K562 (cell line): ENCODE data around the gene POT1. TPM values are rescaled to one million over a fixed set of nuclear protein-coding genes. Genes with fewer than 3 reads are reported as not detected.

Experiments used
- ATAC-seq: fragments of 200-7000 bp; cut with Tn5 transposase; 3 replicates; pipeline ENCODE4 v1.9.1; 2020; ENCODE audit warnings: moderate library complexity
- BruUV-seq: library from RNA; stranded (reverse); fragments of 400-500 nt; replicated peaks from 2 replicates; lab custom pipeline; 2021; lab: Mats Ljungman, UMichigan
- CTCF ChIA-PET: fragments of 300-600 bp; formaldehyde crosslinking; extraction: SDS; loops from one replicate; lab custom pipeline; 2021; ENCODE audit warnings: low intra/inter-chr PET ratio; lab: Yijun Ruan, JAX
- POLR2A ChIA-PET: fragments of 300-600, 350-650 bp; sonication (Branson Sonifier 250); formaldehyde crosslinking; extraction: SDS; loops from one replicate; lab custom pipeline; 2021; ENCODE audit warnings: antibody characterized with exemption, inconsistent platforms; lab: Yijun Ruan, JAX
- DNase-seq, 4 experiments: peaks; one replicate each; pipeline versions ENCODE4 v3.0.0 to v3.0.0-alpha.2; 2011 to 2018; ENCODE audit warnings: low spot score in 3 of 4, mixed read lengths in 3 of 4; ENCODE audit errors: extremely low read depth in 1 of 4
- FAIRE-seq: peaks from 2 replicates; lab custom pipeline; 2011; peaks lifted over from hg19 to GRCh38; lab: Jason Lieb, UNC
- H2AFZ ChIP-seq: 2 replicates; pipeline ENCODE4 v1.6.0; 2011; ENCODE audit warnings: low read depth, low read length, control low read depth, inconsistent platforms
- H3K27ac ChIP-seq: fragments of 200-600 bp; 3 replicates; pipeline ENCODE4 v1.8.0; 2011; ENCODE audit warnings: low read depth, mild to moderate bottlenecking, control low read depth, inconsistent platforms, low read length, moderate library complexity, mixed read lengths; ENCODE audit errors: extremely low read depth
- H3K27me3 ChIP-seq, 2 experiments: fragments of 300-600 bp in 1 of 2; 2 replicates in 1 of 2; 3 replicates in 1 of 2; pipeline versions ENCODE4 v1.6.0 to v1.8.0; 2011; ENCODE audit warnings: inconsistent platforms in 2 of 2, low read length in 2 of 2, mild to moderate bottlenecking in 1 of 2, mixed read lengths in 1 of 2, moderate library complexity in 1 of 2; ENCODE audit not compliant: control insufficient read depth in 2 of 2, insufficient read depth in 2 of 2
- H3K36me3 ChIP-seq: fragments of 300-600 bp; 3 replicates; pipeline ENCODE4 v1.8.0; 2011; ENCODE audit warnings: mild to moderate bottlenecking, low read length, inconsistent platforms; ENCODE audit not compliant: control insufficient read depth, insufficient read depth
- H3K4me1 ChIP-seq, 2 experiments: fragments of 200-600 bp in 1 of 2; replicated peaks in 1 of 2; 2 replicates in 1 of 2; 3 replicates in 1 of 2; pipeline versions ENCODE4 v1.5.1 to v1.8.0; 2011; ENCODE audit warnings: inconsistent platforms in 2 of 2, low read length in 2 of 2, mild to moderate bottlenecking in 1 of 2, mixed read lengths in 1 of 2, moderate library complexity in 1 of 2; ENCODE audit not compliant: control insufficient read depth in 2 of 2, insufficient read depth in 2 of 2
- H3K4me2 ChIP-seq: 2 replicates; pipeline ENCODE4 v1.6.1; 2011; ENCODE audit warnings: low read length, control low read depth, inconsistent platforms, mixed read lengths; ENCODE audit not compliant: insufficient read depth
- H3K4me3 ChIP-seq: fragments of 200-600 bp; sonication (generic), shearing (Covaris generic); 2 replicates; pipeline ENCODE4 v1.5.1; 2016; ENCODE audit warnings: control low read depth, inconsistent platforms
- H3K79me2 ChIP-seq: fragments of 200-600 bp; 3 replicates; pipeline ENCODE4 v1.8.0; 2011; ENCODE audit warnings: low read length, inconsistent platforms; ENCODE audit not compliant: control insufficient read depth, insufficient read depth
- H3K9ac ChIP-seq, 2 experiments: 2 replicates each; pipeline versions ENCODE4 v1.6.0 to v1.6.1; 2011; ENCODE audit warnings: low read depth in 2 of 2, low read length in 2 of 2, control low read depth in 1 of 2, inconsistent platforms in 1 of 2, mild to moderate bottlenecking in 1 of 2, mixed read lengths in 1 of 2; ENCODE audit not compliant: insufficient read depth in 1 of 2
- H3K9me1 ChIP-seq: one replicate; pipeline ENCODE4 v1.6.0; 2011; ENCODE audit warnings: inconsistent platforms, mild to moderate bottlenecking, low read length, moderate library complexity; ENCODE audit not compliant: control insufficient read depth, insufficient read depth
- H3K9me3 ChIP-seq: replicated peaks from 2 replicates; pipeline ENCODE4 v1.5.1; 2011; ENCODE audit warnings: low read depth, low read length, inconsistent platforms; ENCODE audit not compliant: control insufficient read depth, insufficient read depth
- H4K20me1 ChIP-seq: replicated peaks from 2 replicates; pipeline ENCODE4 v1.6.1; 2011; ENCODE audit warnings: low read length, inconsistent platforms, mixed read lengths; ENCODE audit not compliant: control insufficient read depth, insufficient read depth
- FOXJ2 ChIP-seq: fragments of 200-800 bp; sonication (Bioruptor generic); IDR thresholded peaks from 2 replicates; pipeline ENCODE4 v1.6.1; 2016; ENCODE audit warnings: missing genetic modification characterization, missing compliant biosample characterization
- KDM5B ChIP-seq: fragments of 200-600 bp; sonication (generic); IDR thresholded peaks from 2 replicates; pipeline ENCODE4 v1.6.1; 2012; ENCODE audit warnings: low read depth, mild to moderate bottlenecking, moderate library complexity, low read length, control low read depth, inconsistent platforms; ENCODE audit not compliant: insufficient replicate concordance
- NR3C1 ChIP-seq: sonication (generic); formaldehyde crosslinking; IDR thresholded peaks from 2 replicates; pipeline ENCODE4 v1.8.1; 2022; ENCODE audit warnings: missing genetic modification reagents
- RBFOX2 ChIP-seq: fragments of 200-400 bp; formaldehyde crosslinking; IDR thresholded peaks from 2 replicates; pipeline ENCODE4 v1.6.1; 2017; ENCODE audit warnings: low read depth, mild to moderate bottlenecking, low read length, moderate library complexity
- RCOR1 ChIP-seq, 2 experiments: IDR thresholded peaks; 2 replicates each; pipeline ENCODE4 v1.6.1; 2012; ENCODE audit warnings: low read depth in 2 of 2, low read length in 2 of 2, borderline replicate concordance in 1 of 2, improper control_type of control experiment in 1 of 2
- RUNX1 ChIP-seq: sonication (generic); IDR thresholded peaks from 2 replicates; pipeline ENCODE4 v1.6.1; 2016; ENCODE audit warnings: antibody characterized with exemption, low read depth
- SMAD4 ChIP-seq: fragments of 250-450 bp; sonication (Bioruptor Pico); conservative IDR thresholded peaks from 2 replicates; pipeline ENCODE4 v1.8.0; 2021; ENCODE audit warnings: inconsistent platforms, mild to moderate bottlenecking, moderate library complexity
- ZBTB2 ChIP-seq: fragments of 450-650 bp; IDR thresholded peaks from 2 replicates; pipeline ENCODE4 v1.6.1; 2016; ENCODE audit warnings: antibody characterized with exemption
- WGBS: fragments of 100-300 bp; shearing (Covaris generic); methylation state at CpG from one replicate; pipeline ENCODE4 v1.1.6; 2016; ENCODE audit warnings: low coverage, mixed read lengths; ENCODE audit not compliant: insufficient coverage; ENCODE audit errors: missing lambda C conversion rate; 5-methylcytosine and 5-hydroxymethylcytosine counted together
- in situ Hi-C: fragments of 300-500 bp; cut with MboI; formaldehyde crosslinking; loops from 4 replicates; pipeline ENCODE4 v1.15.0; 2018; ENCODE audit warnings: inconsistent platforms, mixed read lengths
- intact Hi-C: fragments of 100-400 bp; cut with micrococcal nuclease; formaldehyde crosslinking; loops from 2 replicates; pipeline ENCODE4 v1.14.2; 2022
- polyA plus RNA-seq, 8 experiments: library from polyadenylated mRNA; depleted of rRNA in 4 of 8; stranded (reverse) in 5 of 8; unstranded in 3 of 8; fragments of >200 nt; fragmentation: Nextera tagmentation in 2 of 8; fragmentation: Illumina TruSeq in 1 of 8; extraction: Ambion mirVana in 2 of 8; extraction: Trizol in 1 of 8; gene quantifications; 2 replicates each; pipeline versions ENCODE4 v1.2.1 to v1.2.3, GENCODE V29; 2011 to 2014; ENCODE audit warnings: inconsistent platforms in 1 of 8, missing spikeins in 1 of 8
- total RNA-seq, 7 experiments: library from RNA; depleted of rRNA in 6 of 7; stranded (reverse); fragments of >200 nt in 6 of 7; fragmentation: Illumina TruSeq in 2 of 7; extraction: Trizol in 2 of 7; gene quantifications; 2 replicates each; pipeline versions ENCODE4 v1.2.1 to v1.2.3, GENCODE V29; 2011 to 2021; ENCODE audit warnings: low replicate concordance in 1 of 7

The POT1 gene
- total and polyA plus RNA-seq, 9 of the 15 experiments (the other 6 are each of a cell fraction or from before 2014, with no cell fraction given) = 37.9 to 140 (median 63.6) TPM

GRCh38 chr7:124777268-124777667, 152.4 kb downstream of the POT1 start (continued):
- TF ChIP-seq ZBTB2 = no peak
- TF ChIP-seq KDM5B = no peak

GRCh38 chr7:124776153-124776552, 153.5 kb downstream of the POT1 start:
- Histone ChIP-seq H3K9ac (no peak overlapping the region), H3K9me1 (no peaks in the 10 kb centered on the region), H2AFZ (no peak overlapping the region), H3K4me3 (no peak overlapping the region), H3K27me3 (no peaks in the 10 kb centered on the region), H4K20me1 (no peaks in the 10 kb centered on the region), H3K27ac (no peak overlapping the region), H3K4me1 (no peaks in the 10 kb centered on the region), H3K9me3 (no peaks in the 10 kb centered on the region), H3K36me3 (no peaks in the 10 kb centered on the region), H3K4me2 (no peak overlapping the region), H3K79me2 (no peaks in the 10 kb centered on the region)
- POLR2A ChIA-PET = no interaction called here
- no TSS peak for BruUV-seq
- no peak for TF ChIP-seq RUNX1
- no peak for TF ChIP-seq FOXJ2 (tag)
- TF ChIP-seq SMAD4 (CRISPR knock-in tag) = no peak
- no peak for TF ChIP-seq RCOR1 (IDR thresholded peaks at IDR 0.05; ENCODE audit: borderline replicate concordance in 1 of 2, low read depth in 2 of 2, low read length in 2 of 2)
- TF ChIP-seq RBFOX2 = no peak
- TF ChIP-seq NR3C1 (CRISPR knock-in tag) = no peak
- intact Hi-C loops = no loop called here
- in situ Hi-C loops = no loop called here
- WGBS = 0% methylated on average over 2 of the region's 2 CpGs
- no peak for DNase-seq
- no peak for ATAC-seq
- FAIRE-seq = no peak
- CTCF ChIA-PET = no interaction called here
